GM23338 (cell line): ENCODE measurements around the gene PARP3.
"Not testable (repeated sequence)": the region's sequence is repeated elsewhere in the genome, so short reads cannot be mapped to it uniquely, and the experiment has no call there.

Experiments used
- EZH2 ChIP-seq: fragments of 200-600 bp; sonication (generic); IDR thresholded peaks from one replicate; pipeline ENCODE4 v1.8.0; 2017; ENCODE audit warnings: antibody characterized with exemption, mild to moderate bottlenecking, low read depth; ENCODE audit not compliant: unreplicated experiment
- JUNB ChIP-seq: IDR thresholded peaks from one replicate; pipeline ENCODE4 v1.6.1; 2016; ENCODE audit warnings: antibody characterized with exemption; ENCODE audit not compliant: unreplicated experiment
- POLR2AphosphoS5 ChIP-seq: IDR thresholded peaks from 2 replicates; pipeline ENCODE4 v1.6.1; 2016; ENCODE audit warnings: antibody characterized with exemption, low read depth
- STAT1 ChIP-seq: IDR thresholded peaks from one replicate; pipeline ENCODE4 v1.6.1; 2016; ENCODE audit warnings: antibody characterized with exemption; ENCODE audit not compliant: unreplicated experiment
- TF ChIP-seq, protein P1 (sequence below), 2 experiments: fragments of 200-600 bp in 1 of 2; sonication (generic) in 1 of 2; conservative IDR thresholded peaks; 2 replicates each; pipeline versions ENCODE4 v1.5.1 to v1.6.1; 2016 to 2017; ENCODE audit warnings: antibody characterized with exemption in 2 of 2, low read depth in 2 of 2, mild to moderate bottlenecking in 2 of 2, moderate library complexity in 1 of 2
- TF ChIP-seq, protein P2 (sequence below): fragments of 250-450 bp; sonication (Bioruptor Pico); IDR thresholded peaks from 2 replicates; pipeline ENCODE4 v1.5.0; 2020; ENCODE audit warnings: mild to moderate bottlenecking, moderate library complexity
- TF ChIP-seq, protein P3 (sequence below): IDR thresholded peaks from one replicate; pipeline ENCODE4 v1.6.1; 2018; ENCODE audit warnings: antibody characterized with exemption; ENCODE audit not compliant: unreplicated experiment

DNA sequence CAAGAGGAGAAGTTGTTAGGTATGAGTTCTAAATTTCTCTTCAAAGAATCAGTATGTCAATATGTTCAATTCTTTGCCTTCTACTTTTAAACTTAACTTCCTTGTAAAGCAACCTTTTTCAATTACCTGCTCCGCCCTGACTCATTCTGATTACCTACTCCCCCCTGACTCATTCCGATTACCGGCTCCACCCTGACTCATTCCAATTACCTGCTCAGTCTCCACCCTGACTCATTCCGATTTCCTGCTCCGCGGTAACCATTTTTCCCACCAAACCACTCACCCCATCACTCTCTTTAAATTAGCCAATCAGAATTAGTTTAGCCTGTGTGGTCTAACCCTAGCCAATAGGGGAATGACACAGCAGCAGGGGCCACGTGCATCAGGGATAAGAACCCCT lies 39.8 kb upstream of the PARP3 start:
- TF ChIP-seq EZH2, STAT1, POLR2AphosphoS5, JUNB: not testable (repeated sequence)
- TF ChIP-seq, protein P1, sequence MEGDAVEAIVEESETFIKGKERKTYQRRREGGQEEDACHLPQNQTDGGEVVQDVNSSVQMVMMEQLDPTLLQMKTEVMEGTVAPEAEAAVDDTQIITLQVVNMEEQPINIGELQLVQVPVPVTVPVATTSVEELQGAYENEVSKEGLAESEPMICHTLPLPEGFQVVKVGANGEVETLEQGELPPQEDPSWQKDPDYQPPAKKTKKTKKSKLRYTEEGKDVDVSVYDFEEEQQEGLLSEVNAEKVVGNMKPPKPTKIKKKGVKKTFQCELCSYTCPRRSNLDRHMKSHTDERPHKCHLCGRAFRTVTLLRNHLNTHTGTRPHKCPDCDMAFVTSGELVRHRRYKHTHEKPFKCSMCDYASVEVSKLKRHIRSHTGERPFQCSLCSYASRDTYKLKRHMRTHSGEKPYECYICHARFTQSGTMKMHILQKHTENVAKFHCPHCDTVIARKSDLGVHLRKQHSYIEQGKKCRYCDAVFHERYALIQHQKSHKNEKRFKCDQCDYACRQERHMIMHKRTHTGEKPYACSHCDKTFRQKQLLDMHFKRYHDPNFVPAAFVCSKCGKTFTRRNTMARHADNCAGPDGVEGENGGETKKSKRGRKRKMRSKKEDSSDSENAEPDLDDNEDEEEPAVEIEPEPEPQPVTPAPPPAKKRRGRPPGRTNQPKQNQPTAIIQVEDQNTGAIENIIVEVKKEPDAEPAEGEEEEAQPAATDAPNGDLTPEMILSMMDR (conservative IDR thresholded peaks at IDR 0.05; ENCODE audit: low read depth in 2 of 2), result not testable (repeated sequence)
- TF ChIP-seq, protein P2, sequence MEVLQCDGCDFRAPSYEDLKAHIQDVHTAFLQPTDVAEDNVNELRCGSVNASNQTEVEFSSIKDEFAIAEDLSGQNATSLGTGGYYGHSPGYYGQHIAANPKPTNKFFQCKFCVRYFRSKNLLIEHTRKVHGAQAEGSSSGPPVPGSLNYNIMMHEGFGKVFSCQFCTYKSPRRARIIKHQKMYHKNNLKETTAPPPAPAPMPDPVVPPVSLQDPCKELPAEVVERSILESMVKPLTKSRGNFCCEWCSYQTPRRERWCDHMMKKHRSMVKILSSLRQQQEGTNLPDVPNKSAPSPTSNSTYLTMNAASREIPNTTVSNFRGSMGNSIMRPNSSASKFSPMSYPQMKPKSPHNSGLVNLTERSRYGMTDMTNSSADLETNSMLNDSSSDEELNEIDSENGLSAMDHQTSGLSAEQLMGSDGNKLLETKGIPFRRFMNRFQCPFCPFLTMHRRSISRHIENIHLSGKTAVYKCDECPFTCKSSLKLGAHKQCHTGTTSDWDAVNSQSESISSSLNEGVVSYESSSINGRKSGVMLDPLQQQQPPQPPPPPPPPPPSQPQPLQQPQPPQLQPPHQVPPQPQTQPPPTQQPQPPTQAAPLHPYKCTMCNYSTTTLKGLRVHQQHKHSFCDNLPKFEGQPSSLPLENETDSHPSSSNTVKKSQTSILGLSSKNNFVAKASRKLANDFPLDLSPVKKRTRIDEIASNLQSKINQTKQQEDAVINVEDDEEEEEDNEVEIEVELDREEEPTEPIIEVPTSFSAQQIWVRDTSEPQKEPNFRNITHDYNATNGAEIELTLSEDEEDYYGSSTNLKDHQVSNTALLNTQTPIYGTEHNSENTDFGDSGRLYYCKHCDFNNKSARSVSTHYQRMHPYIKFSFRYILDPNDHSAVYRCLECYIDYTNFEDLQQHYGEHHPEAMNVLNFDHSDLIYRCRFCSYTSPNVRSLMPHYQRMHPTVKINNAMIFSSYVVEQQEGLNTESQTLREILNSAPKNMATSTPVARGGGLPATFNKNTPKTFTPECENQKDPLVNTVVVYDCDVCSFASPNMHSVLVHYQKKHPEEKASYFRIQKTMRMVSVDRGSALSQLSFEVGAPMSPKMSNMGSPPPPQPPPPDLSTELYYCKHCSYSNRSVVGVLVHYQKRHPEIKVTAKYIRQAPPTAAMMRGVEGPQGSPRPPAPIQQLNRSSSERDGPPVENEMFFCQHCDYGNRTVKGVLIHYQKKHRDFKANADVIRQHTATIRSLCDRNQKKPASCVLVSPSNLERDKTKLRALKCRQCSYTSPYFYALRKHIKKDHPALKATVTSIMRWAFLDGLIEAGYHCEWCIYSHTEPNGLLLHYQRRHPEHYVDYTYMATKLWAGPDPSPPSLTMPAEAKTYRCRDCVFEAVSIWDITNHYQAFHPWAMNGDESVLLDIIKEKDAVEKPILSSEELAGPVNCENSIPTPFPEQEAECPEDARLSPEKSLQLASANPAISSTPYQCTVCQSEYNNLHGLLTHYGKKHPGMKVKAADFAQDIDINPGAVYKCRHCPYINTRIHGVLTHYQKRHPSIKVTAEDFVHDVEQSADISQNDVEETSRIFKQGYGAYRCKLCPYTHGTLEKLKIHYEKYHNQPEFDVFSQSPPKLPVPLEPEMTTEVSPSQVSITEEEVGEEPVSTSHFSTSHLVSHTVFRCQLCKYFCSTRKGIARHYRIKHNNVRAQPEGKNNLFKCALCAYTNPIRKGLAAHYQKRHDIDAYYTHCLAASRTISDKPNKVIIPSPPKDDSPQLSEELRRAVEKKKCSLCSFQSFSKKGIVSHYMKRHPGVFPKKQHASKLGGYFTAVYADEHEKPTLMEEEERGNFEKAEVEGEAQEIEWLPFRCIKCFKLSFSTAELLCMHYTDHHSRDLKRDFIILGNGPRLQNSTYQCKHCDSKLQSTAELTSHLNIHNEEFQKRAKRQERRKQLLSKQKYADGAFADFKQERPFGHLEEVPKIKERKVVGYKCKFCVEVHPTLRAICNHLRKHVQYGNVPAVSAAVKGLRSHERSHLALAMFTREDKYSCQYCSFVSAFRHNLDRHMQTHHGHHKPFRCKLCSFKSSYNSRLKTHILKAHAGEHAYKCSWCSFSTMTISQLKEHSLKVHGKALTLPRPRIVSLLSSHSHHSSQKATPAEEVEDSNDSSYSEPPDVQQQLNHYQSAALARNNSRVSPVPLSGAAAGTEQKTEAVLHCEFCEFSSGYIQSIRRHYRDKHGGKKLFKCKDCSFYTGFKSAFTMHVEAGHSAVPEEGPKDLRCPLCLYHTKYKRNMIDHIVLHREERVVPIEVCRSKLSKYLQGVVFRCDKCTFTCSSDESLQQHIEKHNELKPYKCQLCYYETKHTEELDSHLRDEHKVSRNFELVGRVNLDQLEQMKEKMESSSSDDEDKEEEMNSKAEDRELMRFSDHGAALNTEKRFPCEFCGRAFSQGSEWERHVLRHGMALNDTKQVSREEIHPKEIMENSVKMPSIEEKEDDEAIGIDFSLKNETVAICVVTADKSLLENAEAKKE (CRISPR knock-in tag), result not testable (repeated sequence)
- TF ChIP-seq, protein P3, sequence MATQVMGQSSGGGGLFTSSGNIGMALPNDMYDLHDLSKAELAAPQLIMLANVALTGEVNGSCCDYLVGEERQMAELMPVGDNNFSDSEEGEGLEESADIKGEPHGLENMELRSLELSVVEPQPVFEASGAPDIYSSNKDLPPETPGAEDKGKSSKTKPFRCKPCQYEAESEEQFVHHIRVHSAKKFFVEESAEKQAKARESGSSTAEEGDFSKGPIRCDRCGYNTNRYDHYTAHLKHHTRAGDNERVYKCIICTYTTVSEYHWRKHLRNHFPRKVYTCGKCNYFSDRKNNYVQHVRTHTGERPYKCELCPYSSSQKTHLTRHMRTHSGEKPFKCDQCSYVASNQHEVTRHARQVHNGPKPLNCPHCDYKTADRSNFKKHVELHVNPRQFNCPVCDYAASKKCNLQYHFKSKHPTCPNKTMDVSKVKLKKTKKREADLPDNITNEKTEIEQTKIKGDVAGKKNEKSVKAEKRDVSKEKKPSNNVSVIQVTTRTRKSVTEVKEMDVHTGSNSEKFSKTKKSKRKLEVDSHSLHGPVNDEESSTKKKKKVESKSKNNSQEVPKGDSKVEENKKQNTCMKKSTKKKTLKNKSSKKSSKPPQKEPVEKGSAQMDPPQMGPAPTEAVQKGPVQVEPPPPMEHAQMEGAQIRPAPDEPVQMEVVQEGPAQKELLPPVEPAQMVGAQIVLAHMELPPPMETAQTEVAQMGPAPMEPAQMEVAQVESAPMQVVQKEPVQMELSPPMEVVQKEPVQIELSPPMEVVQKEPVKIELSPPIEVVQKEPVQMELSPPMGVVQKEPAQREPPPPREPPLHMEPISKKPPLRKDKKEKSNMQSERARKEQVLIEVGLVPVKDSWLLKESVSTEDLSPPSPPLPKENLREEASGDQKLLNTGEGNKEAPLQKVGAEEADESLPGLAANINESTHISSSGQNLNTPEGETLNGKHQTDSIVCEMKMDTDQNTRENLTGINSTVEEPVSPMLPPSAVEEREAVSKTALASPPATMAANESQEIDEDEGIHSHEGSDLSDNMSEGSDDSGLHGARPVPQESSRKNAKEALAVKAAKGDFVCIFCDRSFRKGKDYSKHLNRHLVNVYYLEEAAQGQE, result not testable (repeated sequence)
